DMS114 treated with DMSO at 0.1 percent for 48 hours (cell line): Measurements from ENCODE around the gene CGREF1.
"Not testable (repeated sequence)": the region's sequence is repeated elsewhere in the genome, so short reads cannot be mapped to it uniquely, and the experiment has no call there.

Source experiments
- DNase-seq: peaks from one replicate; lab custom pipeline; 2025; ENCODE audit not compliant: unreplicated experiment; lab: John Stamatoyannopoulos, UW

Gene CGREF1

GRCh38 chr2:27137322-27137935 lies 18.5 kb upstream of the CGREF1 start:
- DNase-seq, result no peak

- no peak for DNase-seq
These were observed 17.8 kb upstream of the CGREF1 start for GRCh38 chr2:27136751-27137150.

GRCh38 chr2:27135478-27135955 lies 16.6 kb upstream of the CGREF1 start:
- no peak for DNase-seq

- no peak for DNase-seq
These were observed 16.0 kb upstream of the CGREF1 start for GRCh38 chr2:27134781-27135477.

- DNase-seq, result peak; percentile 83
These were observed 15.2 kb upstream of the CGREF1 start, which contains the start of gene PREB for GRCh38 chr2:27133905-27134780. PREB (minus strand) TSS chr2:27134636; CDS start chr2:27134421, 215 bp downstream.

GRCh38 chr2:27133195-27133875 lies 14.4 kb upstream of the CGREF1 start:
- no peak for DNase-seq

GRCh38 chr2:27131429-27131828 lies 12.5 kb upstream of the CGREF1 start:
- no peak for DNase-seq

- no peak for DNase-seq
These were observed 11.5 kb upstream of the CGREF1 start for GRCh38 chr2:27130396-27130795.

- DNase-seq, result no peak
These were observed 10.0 kb upstream of the CGREF1 start for GRCh38 chr2:27128668-27129571.

GRCh38 chr2:27127883-27128667 lies 9.1 kb upstream of the CGREF1 start:
- DNase-seq, result no peak

GRCh38 chr2:27126252-27126710 lies 7.4 kb upstream of the CGREF1 start:
- DNase-seq, result no peak

GRCh38 chr2:27125104-27125503 lies 6.2 kb upstream of the CGREF1 start:
- DNase-seq, result no peak

GRCh38 chr2:27123302-27124150 lies 4.6 kb upstream of the CGREF1 start, which contains the start of gene ABHD1:
ABHD1 (plus strand) TSS chr2:27123815; CDS start chr2:27123949, 134 bp downstream.
- no peak for DNase-seq

- DNase-seq, result no peak
These were observed 3.9 kb upstream of the CGREF1 start for GRCh38 chr2:27122791-27123190.

GRCh38 chr2:27121906-27122305 lies 3.0 kb upstream of the CGREF1 start:
- no peak for DNase-seq

- not testable (repeated sequence) for DNase-seq
These were observed 372 bp upstream of the CGREF1 start for GRCh38 chr2:27119330-27119670.

- no peak for DNase-seq
These were observed 868 bp downstream of the CGREF1 start for GRCh38 chr2:27117995-27118524.

GRCh38 chr2:27115519-27115918 lies 3.4 kb downstream of the CGREF1 start:
- DNase-seq, result no peak
